HepG2 (cell line): ENCODE data around the gene RSBN1. TPM values are rescaled to one million over a fixed set of nuclear protein-coding genes. Genes with fewer than 3 reads are reported as not detected.

ENCODE experiments used
- ATAC-seq: fragments of 200-7000 bp; cut with Tn5 transposase; 3 replicates; pipeline ENCODE4 v1.9.1; 2020; ENCODE audit warnings: mild to moderate bottlenecking, moderate library complexity
- BruUV-seq: library from RNA; stranded (reverse); fragments of 400-500 nt; replicated peaks from 2 replicates; lab custom pipeline; 2021; lab: Mats Ljungman, UMichigan
- CTCF ChIA-PET: fragments of 300-600 bp; formaldehyde crosslinking; extraction: SDS; loops from one replicate; lab custom pipeline; 2021; ENCODE audit warnings: low total read pairs, inconsistent platforms, low intra/inter-chr PET ratio; lab: Yijun Ruan, JAX
- POLR2A ChIA-PET: fragments of 350-600 bp; sonication (Branson Sonifier 250); formaldehyde crosslinking; loops from one replicate; lab custom pipeline; 2020; ENCODE audit warnings: antibody characterized with exemption, inconsistent platforms; lab: Yijun Ruan, JAX
- DNase-seq: peaks from one replicate; pipeline ENCODE4 v3.0.0-alpha.2; 2015; ENCODE audit warnings: low spot score
- FAIRE-seq: peaks from 3 replicates; lab custom pipeline; 2011; peaks lifted over from hg19 to GRCh38; lab: Jason Lieb, UNC
- H2AFZ ChIP-seq: one replicate; pipeline ENCODE4 v1.6.1; 2011; ENCODE audit warnings: low read length, inconsistent platforms
- H3K27ac ChIP-seq: fragments of 300-600 bp; 3 replicates; pipeline ENCODE4 v1.8.0; 2011; ENCODE audit warnings: mixed run types, mild to moderate bottlenecking, mixed read lengths, low read length, inconsistent platforms; ENCODE audit not compliant: insufficient read depth; ENCODE audit errors: extremely low read length
- H3K27me3 ChIP-seq, 2 experiments: fragments of 200-600 bp in 1 of 2; 2 replicates in 1 of 2; 3 replicates in 1 of 2; pipeline versions ENCODE4 v1.6.0 to v1.8.0; 2011; ENCODE audit warnings: low read length in 2 of 2, mild to moderate bottlenecking in 2 of 2, moderate library complexity in 2 of 2, inconsistent platforms in 1 of 2; ENCODE audit not compliant: insufficient read depth in 2 of 2, control insufficient read depth in 1 of 2
- H3K36me3 ChIP-seq, 2 experiments: fragments of 200-600 bp in 1 of 2; replicated peaks in 1 of 2; 2 replicates in 1 of 2; 3 replicates in 1 of 2; pipeline versions ENCODE4 v1.5.1 to v1.8.0; 2011; ENCODE audit warnings: low read length in 2 of 2, inconsistent platforms in 1 of 2; ENCODE audit not compliant: insufficient read depth in 2 of 2, control insufficient read depth in 1 of 2
- H3K4me1 ChIP-seq: 2 replicates; pipeline ENCODE4 v1.5.1; 2012; ENCODE audit warnings: low read length, inconsistent platforms; ENCODE audit not compliant: insufficient read depth
- H3K4me2 ChIP-seq: 2 replicates; pipeline ENCODE4 v1.6.0; 2011; ENCODE audit warnings: low read depth, low read length, inconsistent platforms
- H3K4me3 ChIP-seq, 3 experiments: fragments of 200-600 bp in 1 of 3; sonication (generic), shearing (Covaris generic) in 1 of 3; replicated peaks in 1 of 3; 2 replicates each; pipeline ENCODE4 v1.5.1; 2011 to 2016; ENCODE audit warnings: low read length in 3 of 3, inconsistent platforms in 2 of 3, low read depth in 2 of 3, mild to moderate bottlenecking in 2 of 3, control low read depth in 1 of 3, mixed read lengths in 1 of 3; ENCODE audit not compliant: insufficient read depth in 1 of 3
- H3K79me2 ChIP-seq: one replicate; pipeline ENCODE4 v1.6.1; 2011; ENCODE audit warnings: low read length, inconsistent platforms; ENCODE audit not compliant: insufficient read depth
- H3K9ac ChIP-seq: 2 replicates; pipeline ENCODE4 v1.6.0; 2011; ENCODE audit warnings: mild to moderate bottlenecking, low read depth, low read length, inconsistent platforms; ENCODE audit not compliant: insufficient read depth
- H3K9me3 ChIP-seq: 2 replicates; pipeline ENCODE4 v1.5.1; 2012; ENCODE audit warnings: mild to moderate bottlenecking, low read length
- H4K20me1 ChIP-seq: 2 replicates; pipeline ENCODE4 v1.6.0; 2011; ENCODE audit warnings: inconsistent platforms, mild to moderate bottlenecking, low read length, moderate library complexity; ENCODE audit not compliant: insufficient read depth
- ATRX ChIP-seq: sonication (generic); formaldehyde crosslinking; IDR thresholded peaks from 2 replicates; pipeline ENCODE4 v1.4.0; 2020; ENCODE audit warnings: missing genetic modification reagents, borderline replicate concordance
- CSRNP1 ChIP-seq: sonication (generic); formaldehyde crosslinking; IDR thresholded peaks from 2 replicates; pipeline ENCODE4 v1.8.1; 2023; ENCODE audit warnings: mild to moderate bottlenecking, missing genetic modification reagents
- GMEB2 ChIP-seq: IDR thresholded peaks from 2 replicates; pipeline ENCODE4 v1.6.1; 2016; ENCODE audit warnings: missing biosample characterization, missing genetic modification reagents, low read depth
- NFAT5 ChIP-seq: sonication (generic); formaldehyde crosslinking; IDR thresholded peaks from 2 replicates; pipeline ENCODE4 v1.4.0; 2020; ENCODE audit warnings: missing genetic modification reagents
- PAX8 ChIP-seq: sonication (generic); formaldehyde crosslinking; IDR thresholded peaks from 2 replicates; pipeline ENCODE4 v1.8.0; 2022; ENCODE audit warnings: mild to moderate bottlenecking, missing genetic modification reagents, borderline replicate concordance
- PHB2 ChIP-seq: fragments of 450-650 bp; IDR thresholded peaks from 2 replicates; pipeline ENCODE4 v1.6.1; 2018; ENCODE audit not compliant: partially characterized antibody
- TERF1 ChIP-seq: sonication (generic); formaldehyde crosslinking; IDR thresholded peaks from 2 replicates; pipeline ENCODE4 v1.8.0; 2022; ENCODE audit warnings: mild to moderate bottlenecking, missing genetic modification reagents, moderate library complexity
- TOPORS ChIP-seq: sonication (generic); formaldehyde crosslinking; IDR thresholded peaks from 2 replicates; pipeline ENCODE4 v1.8.0; 2023; ENCODE audit warnings: mild to moderate bottlenecking, missing genetic modification reagents
- WIZ ChIP-seq: sonication (generic); formaldehyde crosslinking; IDR thresholded peaks from 2 replicates; pipeline ENCODE4 v1.5.1; 2020; ENCODE audit warnings: mild to moderate bottlenecking, missing genetic modification reagents
- ZGPAT ChIP-seq: IDR thresholded peaks from 2 replicates; pipeline ENCODE4 v1.6.1; 2016; ENCODE audit warnings: mild to moderate bottlenecking
- ZKSCAN8 ChIP-seq: IDR thresholded peaks from 2 replicates; pipeline ENCODE4 v1.6.1; 2016; ENCODE audit warnings: borderline replicate concordance, missing genetic modification reagents, missing compliant biosample characterization
- ZNF205 ChIP-seq: IDR thresholded peaks from 2 replicates; pipeline ENCODE4 v1.6.1; 2018; ENCODE audit warnings: missing biosample characterization, missing genetic modification reagents
- ZNF383 ChIP-seq: sonication (generic); formaldehyde crosslinking; IDR thresholded peaks from 2 replicates; pipeline ENCODE4 v1.4.0; 2020; ENCODE audit warnings: missing genetic modification reagents, mild to moderate bottlenecking, borderline replicate concordance
- ZNF549 ChIP-seq: sonication (generic); formaldehyde crosslinking; IDR thresholded peaks from 2 replicates; pipeline ENCODE4 v1.5.0; 2020; ENCODE audit warnings: missing genetic modification reagents
- WGBS: methylation state at CpG from one replicate; pipeline ENCODE4 v1.1.6; 2017; ENCODE audit warnings: low lambda C conversion rate; 5-methylcytosine and 5-hydroxymethylcytosine counted together
- in situ Hi-C: cut with HindIII; loops from 2 replicates; pipeline ENCODE4 v1.10.0; 2017; ENCODE audit warnings: low pct_unique_long_range_greater_than_20kb; ENCODE audit not compliant: extremely low pct_ligation_motif_present
- intact Hi-C: fragments of 100-400 bp; cut with micrococcal nuclease; formaldehyde crosslinking; loops from one replicate; pipeline ENCODE4 v1.10.0; 2022; ENCODE audit not compliant: unreplicated experiment
- polyA plus RNA-seq, 8 experiments: library from polyadenylated mRNA; depleted of rRNA in 3 of 8; stranded (reverse) in 7 of 8; unstranded in 1 of 8; fragments of >200 nt; fragmentation: Illumina TruSeq in 4 of 8; extraction: Trizol in 4 of 8; gene quantifications; 2 replicates each; pipeline versions ENCODE4 v1.2.1 to v1.2.3, GENCODE V29; 2011 to 2016; ENCODE audit warnings: low read depth in 4 of 8, missing spikeins in 1 of 8, mixed read lengths in 1 of 8; ENCODE audit not compliant: insufficient read depth in 1 of 8
- total RNA-seq, 5 experiments: library from RNA; depleted of rRNA; stranded (reverse); fragments of >200 nt; fragmentation: Illumina TruSeq; extraction: Trizol; gene quantifications; 2 replicates each; pipeline ENCODE4 v1.2.3, GENCODE V29; 2016; ENCODE audit warnings: low read depth in 1 of 5

The RSBN1 gene
- total and polyA plus RNA-seq, 2 of the 13 experiments (the other 11 are each of a cell fraction or from before 2014, with no cell fraction given), result 8.3 to 10.4 TPM

GRCh38 chr1:113744114-113744513 is 68.2 kb downstream of the RSBN1 start:
- Histone ChIP-seq H2AFZ (no peak overlapping the region), H3K79me2 (no peaks in the 10 kb centered on the region)
- intact Hi-C loops, result no loop called here
- 83% methylated on average over 1 of the region's 1 CpG for WGBS
- CTCF ChIA-PET, result no interaction called here
- POLR2A ChIA-PET, result no interaction called here
- TF ChIP-seq PAX8 (CRISPR knock-in tag), result no peak
- no peak for TF ChIP-seq ZGPAT (CRISPR knock-in tag)
- TF ChIP-seq NFAT5 (CRISPR knock-in tag), result no peak
- TF ChIP-seq WIZ (CRISPR knock-in tag), result no peak
- no peak for TF ChIP-seq ZNF549 (CRISPR knock-in tag)
- TF ChIP-seq PHB2, result no peak
- TF ChIP-seq ZNF205, result no peak
- TF ChIP-seq ZKSCAN8 (CRISPR knock-in tag), result no peak
- no peak for TF ChIP-seq ATRX (CRISPR knock-in tag)
- TF ChIP-seq CSRNP1 (CRISPR knock-in tag), result no peak
- no peak for TF ChIP-seq TOPORS
- no peak for TF ChIP-seq TERF1 (CRISPR knock-in tag)
- no peak for TF ChIP-seq GMEB2 (CRISPR knock-in tag)
- TF ChIP-seq ZNF383, result no peak
- TF ChIP-seq, all 625 proteins: peak for 0
- Histone ChIP-seq H3K9me3 (no peaks in the 10 kb centered on the region), H3K27ac (no peak overlapping the region), H3K9ac (no peak overlapping the region), H3K27me3 (no peaks in the 10 kb centered on the region), H3K4me2 (no peak overlapping the region), H3K4me1 (peaks cover 10% of the 10 kb centered on the region), H3K4me3 (no peak overlapping the region), H4K20me1 (no peaks in the 10 kb centered on the region), H3K36me3 (peaks cover 0 to 4% of the 10 kb centered on the region in 2 experiments; a peak in 1 of 5 replicates)
- in situ Hi-C loops, result no loop called here
- no TSS peak for BruUV-seq
- ATAC-seq (no peak), FAIRE-seq (no peak), DNase-seq (no peak)
